HepG2 (cell line): Measurements from ENCODE around the gene GNAT2. TPM values are rescaled to one million over a fixed set of nuclear protein-coding genes. Genes with fewer than 3 reads are reported as not detected.

ENCODE experiments used
- ETV5 ChIP-seq: IDR thresholded peaks from 2 replicates; pipeline ENCODE4 v1.6.1; 2018; ENCODE audit warnings: missing biosample characterization, missing genetic modification reagents, inconsistent platforms, borderline replicate concordance
- GABPA ChIP-seq, 2 experiments: IDR thresholded peaks; 2 replicates each; pipeline ENCODE4 v1.6.1; 2011 to 2016; ENCODE audit warnings: low read depth in 2 of 2, low read length in 1 of 2, missing biosample characterization in 1 of 2, missing genetic modification characterization in 1 of 2
- HOXA5 ChIP-seq: sonication (generic); formaldehyde crosslinking; IDR thresholded peaks from 2 replicates; pipeline ENCODE4 v1.4.0; 2020; ENCODE audit warnings: missing genetic modification reagents
- IKZF1 ChIP-seq: fragments of 450-650 bp; IDR thresholded peaks from 2 replicates; pipeline ENCODE4 v1.7.1; 2016
- MIER3 ChIP-seq: IDR thresholded peaks from 2 replicates; pipeline ENCODE4 v1.6.1; 2016; ENCODE audit warnings: missing compliant biosample characterization, borderline replicate concordance
- NCOA1 ChIP-seq: sonication (generic); formaldehyde crosslinking; IDR thresholded peaks from 2 replicates; pipeline ENCODE4 v1.9.0; 2021; ENCODE audit warnings: missing genetic modification reagents
- RFX1 ChIP-seq: fragments of 450-650 bp; IDR thresholded peaks from 2 replicates; pipeline ENCODE4 v1.6.1; 2017
- SPEN ChIP-seq: sonication (generic); formaldehyde crosslinking; IDR thresholded peaks from 2 replicates; pipeline ENCODE4 v1.5.1; 2020; ENCODE audit warnings: low read depth, mild to moderate bottlenecking, missing genetic modification reagents
- ZNF253 ChIP-seq: sonication (generic); formaldehyde crosslinking; IDR thresholded peaks from 2 replicates; pipeline ENCODE4 v1.8.0; 2022; ENCODE audit warnings: mild to moderate bottlenecking, missing genetic modification reagents, borderline replicate concordance
- ZNF331 ChIP-seq: sonication (generic); formaldehyde crosslinking; IDR thresholded peaks from 2 replicates; pipeline ENCODE4 v1.4.0; 2020; ENCODE audit warnings: missing genetic modification reagents
- ZNF816 ChIP-seq: sonication (generic); formaldehyde crosslinking; IDR thresholded peaks from 2 replicates; pipeline ENCODE4 v1.8.0; 2022; ENCODE audit warnings: missing genetic modification reagents, mild to moderate bottlenecking, borderline replicate concordance
- ZNF878 ChIP-seq: sonication (generic); formaldehyde crosslinking; IDR thresholded peaks from 2 replicates; pipeline ENCODE4 v1.8.1; 2023; ENCODE audit warnings: mild to moderate bottlenecking, missing genetic modification reagents, moderate library complexity
- ZNF883 ChIP-seq: sonication (generic); formaldehyde crosslinking; IDR thresholded peaks from 2 replicates; pipeline ENCODE4 v1.5.1; 2020; ENCODE audit warnings: mild to moderate bottlenecking, missing genetic modification reagents; ENCODE audit errors: not compliant biosample characterization
- polyA plus RNA-seq, 8 experiments: library from polyadenylated mRNA; depleted of rRNA in 3 of 8; stranded (reverse) in 7 of 8; unstranded in 1 of 8; fragments of >200 nt; fragmentation: Illumina TruSeq in 4 of 8; extraction: Trizol in 4 of 8; gene quantifications; 2 replicates each; pipeline versions ENCODE4 v1.2.1 to v1.2.3, GENCODE V29; 2011 to 2016; ENCODE audit warnings: low read depth in 4 of 8, missing spikeins in 1 of 8, mixed read lengths in 1 of 8; ENCODE audit not compliant: insufficient read depth in 1 of 8
- total RNA-seq, 5 experiments: library from RNA; depleted of rRNA; stranded (reverse); fragments of >200 nt; fragmentation: Illumina TruSeq; extraction: Trizol; gene quantifications; 2 replicates each; pipeline ENCODE4 v1.2.3, GENCODE V29; 2016; ENCODE audit warnings: low read depth in 1 of 5
- TF ChIP-seq, protein P1 (sequence below): sonication (generic); formaldehyde crosslinking; IDR thresholded peaks from 2 replicates; pipeline ENCODE4 v1.9.0; 2022; ENCODE audit warnings: low read depth, missing genetic modification reagents
- TF ChIP-seq, protein P2 (sequence below): sonication (generic); formaldehyde crosslinking; IDR thresholded peaks from 2 replicates; pipeline ENCODE4 v1.5.0; 2020; ENCODE audit warnings: mild to moderate bottlenecking, missing genetic modification reagents
- TF ChIP-seq, protein P3 (sequence below): sonication (generic); formaldehyde crosslinking; IDR thresholded peaks from 2 replicates; pipeline ENCODE4 v1.5.0; 2020; ENCODE audit warnings: missing genetic modification reagents
- TF ChIP-seq, protein P4 (sequence below): sonication (generic); formaldehyde crosslinking; IDR thresholded peaks from 2 replicates; pipeline ENCODE4 v1.4.0; 2020; ENCODE audit warnings: missing genetic modification reagents
- TF ChIP-seq, protein P5 (sequence below): sonication (generic); formaldehyde crosslinking; IDR thresholded peaks from 2 replicates; pipeline ENCODE4 v1.8.1; 2023; ENCODE audit warnings: mild to moderate bottlenecking, missing genetic modification reagents, borderline replicate concordance
- TF ChIP-seq, protein P6 (sequence below): sonication (generic); formaldehyde crosslinking; IDR thresholded peaks from 2 replicates; pipeline ENCODE4 v1.8.0; 2023; ENCODE audit warnings: mild to moderate bottlenecking, missing genetic modification reagents
- TF ChIP-seq, protein P7 (sequence below): sonication (generic); formaldehyde crosslinking; IDR thresholded peaks from 2 replicates; pipeline ENCODE4 v1.4.0; 2020; ENCODE audit warnings: missing genetic modification reagents, borderline replicate concordance

Gene GNAT2
- total and polyA plus RNA-seq, 2 of the 13 experiments (the other 11 are each of a cell fraction or from before 2014, with no cell fraction given), result 0.08 to 0.20 TPM

DNA sequence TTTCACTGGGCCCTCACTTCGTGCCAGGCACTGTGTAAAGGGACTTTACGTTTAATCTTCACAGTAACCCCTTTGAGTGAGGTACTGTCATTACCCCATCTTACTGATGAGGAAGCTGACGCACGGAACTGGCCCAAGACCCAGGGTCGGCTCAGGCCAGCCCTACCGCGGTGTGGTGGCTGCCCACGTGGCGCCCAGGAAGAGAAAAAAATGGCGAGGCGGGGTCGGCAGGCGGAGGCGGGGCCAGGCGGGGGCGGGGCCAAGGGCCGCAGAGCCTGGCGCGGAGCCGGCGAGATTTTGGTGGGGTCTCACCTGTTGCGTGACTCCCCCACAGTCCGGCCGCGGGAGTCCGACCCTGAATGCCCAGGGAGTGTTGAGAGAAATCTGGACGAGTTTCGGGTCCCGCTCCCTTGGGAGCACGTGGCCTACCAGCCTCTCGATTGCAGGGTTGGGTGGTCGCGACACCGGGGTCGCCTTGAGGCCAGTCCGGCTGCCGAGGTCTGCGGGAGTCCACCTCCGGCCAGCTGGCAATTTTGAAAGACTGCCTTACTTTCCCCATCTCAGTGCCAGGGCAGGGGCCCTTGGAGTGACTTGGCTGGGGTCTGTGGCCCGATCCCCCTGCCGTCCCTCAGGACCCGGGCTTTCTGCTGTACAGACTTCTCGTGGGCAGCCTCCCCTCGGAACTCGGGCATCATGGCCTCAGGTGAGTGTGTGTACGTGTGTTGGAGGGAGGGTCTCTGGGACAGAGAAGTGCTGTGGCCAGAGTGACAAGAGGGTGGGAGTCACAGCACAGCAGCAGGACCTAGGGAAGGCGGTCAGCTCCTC, at the start of gene GNAT2, which contains the start of gene AMPD2 (continued):
- TF ChIP-seq, protein P1, sequence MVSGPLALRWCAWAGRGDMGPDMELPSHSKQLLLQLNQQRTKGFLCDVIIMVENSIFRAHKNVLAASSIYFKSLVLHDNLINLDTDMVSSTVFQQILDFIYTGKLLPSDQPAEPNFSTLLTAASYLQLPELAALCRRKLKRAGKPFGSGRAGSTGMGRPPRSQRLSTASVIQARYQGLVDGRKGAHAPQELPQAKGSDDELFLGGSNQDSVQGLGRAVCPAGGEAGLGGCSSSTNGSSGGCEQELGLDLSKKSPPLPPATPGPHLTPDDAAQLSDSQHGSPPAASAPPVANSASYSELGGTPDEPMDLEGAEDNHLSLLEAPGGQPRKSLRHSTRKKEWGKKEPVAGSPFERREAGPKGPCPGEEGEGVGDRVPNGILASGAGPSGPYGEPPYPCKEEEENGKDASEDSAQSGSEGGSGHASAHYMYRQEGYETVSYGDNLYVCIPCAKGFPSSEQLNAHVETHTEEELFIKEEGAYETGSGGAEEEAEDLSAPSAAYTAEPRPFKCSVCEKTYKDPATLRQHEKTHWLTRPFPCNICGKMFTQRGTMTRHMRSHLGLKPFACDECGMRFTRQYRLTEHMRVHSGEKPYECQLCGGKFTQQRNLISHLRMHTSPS, result no peak
- TF ChIP-seq HOXA5 (CRISPR knock-in tag) (peak; percentile 52), ZNF253 (CRISPR knock-in tag) (no peak), NCOA1 (CRISPR knock-in tag) (peak; percentile 78), ZNF331 (CRISPR knock-in tag) (0 out of 2 replicates have a peak, but pooled peaks have one; percentile 17), ZNF883 (CRISPR knock-in tag) (peak; percentile 77), MIER3 (CRISPR knock-in tag) (no peak; the same call in 1 of the 2 replicates), ZNF816 (CRISPR knock-in tag) (peak; percentile 62; the same call in 1 of the 2 replicates), GABPA (IDR thresholded peaks at IDR 0.05; ENCODE audit: low read depth, low read length) (no peak), GABPA (CRISPR knock-in tag; IDR thresholded peaks at IDR 0.05; ENCODE audit: low read depth) (peak; percentile 62), ETV5 (CRISPR knock-in tag) (peak; percentile 55; the same call in 1 of the 2 replicates), SPEN (CRISPR knock-in tag) (peak; percentile 70), RFX1 (no peak), ZNF878 (0 out of 2 replicates have a peak, but pooled peaks have one; percentile 15), IKZF1 (no peak)
- TF ChIP-seq, protein P2, sequence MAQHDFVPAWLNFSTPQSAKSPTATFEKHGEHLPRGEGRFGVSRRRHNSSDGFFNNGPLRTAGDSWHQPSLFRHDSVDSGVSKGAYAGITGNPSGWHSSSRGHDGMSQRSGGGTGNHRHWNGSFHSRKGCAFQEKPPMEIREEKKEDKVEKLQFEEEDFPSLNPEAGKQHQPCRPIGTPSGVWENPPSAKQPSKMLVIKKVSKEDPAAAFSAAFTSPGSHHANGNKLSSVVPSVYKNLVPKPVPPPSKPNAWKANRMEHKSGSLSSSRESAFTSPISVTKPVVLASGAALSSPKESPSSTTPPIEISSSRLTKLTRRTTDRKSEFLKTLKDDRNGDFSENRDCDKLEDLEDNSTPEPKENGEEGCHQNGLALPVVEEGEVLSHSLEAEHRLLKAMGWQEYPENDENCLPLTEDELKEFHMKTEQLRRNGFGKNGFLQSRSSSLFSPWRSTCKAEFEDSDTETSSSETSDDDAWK (CRISPR knock-in tag), result no peak
- TF ChIP-seq, protein P3, sequence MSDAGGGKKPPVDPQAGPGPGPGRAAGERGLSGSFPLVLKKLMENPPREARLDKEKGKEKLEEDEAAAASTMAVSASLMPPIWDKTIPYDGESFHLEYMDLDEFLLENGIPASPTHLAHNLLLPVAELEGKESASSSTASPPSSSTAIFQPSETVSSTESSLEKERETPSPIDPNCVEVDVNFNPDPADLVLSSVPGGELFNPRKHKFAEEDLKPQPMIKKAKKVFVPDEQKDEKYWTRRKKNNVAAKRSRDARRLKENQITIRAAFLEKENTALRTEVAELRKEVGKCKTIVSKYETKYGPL (CRISPR knock-in tag), result 0 out of 2 replicates have a peak, but pooled peaks have one; percentile 24
- TF ChIP-seq, protein P4, sequence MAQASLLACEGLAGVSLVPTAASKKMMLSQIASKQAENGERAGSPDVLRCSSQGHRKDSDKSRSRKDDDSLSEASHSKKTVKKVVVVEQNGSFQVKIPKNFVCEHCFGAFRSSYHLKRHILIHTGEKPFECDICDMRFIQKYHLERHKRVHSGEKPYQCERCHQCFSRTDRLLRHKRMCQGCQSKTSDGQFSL, result 0 out of 2 replicates have a peak, but pooled peaks have one; percentile 7
- TF ChIP-seq, protein P5, sequence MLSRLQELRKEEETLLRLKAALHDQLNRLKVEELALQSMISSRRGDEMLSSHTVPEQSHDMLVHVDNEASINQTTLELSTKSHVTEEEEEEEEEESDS (CRISPR knock-in tag), result no peak
- TF ChIP-seq, protein P6, sequence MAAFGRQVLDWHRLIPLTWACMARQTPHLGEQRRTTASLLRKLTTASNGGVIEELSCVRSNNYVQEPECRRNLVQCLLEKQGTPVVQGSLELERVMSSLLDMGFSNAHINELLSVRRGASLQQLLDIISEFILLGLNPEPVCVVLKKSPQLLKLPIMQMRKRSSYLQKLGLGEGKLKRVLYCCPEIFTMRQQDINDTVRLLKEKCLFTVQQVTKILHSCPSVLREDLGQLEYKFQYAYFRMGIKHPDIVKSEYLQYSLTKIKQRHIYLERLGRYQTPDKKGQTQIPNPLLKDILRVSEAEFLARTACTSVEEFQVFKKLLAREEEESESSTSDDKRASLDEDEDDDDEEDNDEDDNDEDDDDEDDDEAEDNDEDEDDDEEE, result 0 out of 2 replicates have a peak, but pooled peaks have one; percentile 28
- TF ChIP-seq, protein P7, sequence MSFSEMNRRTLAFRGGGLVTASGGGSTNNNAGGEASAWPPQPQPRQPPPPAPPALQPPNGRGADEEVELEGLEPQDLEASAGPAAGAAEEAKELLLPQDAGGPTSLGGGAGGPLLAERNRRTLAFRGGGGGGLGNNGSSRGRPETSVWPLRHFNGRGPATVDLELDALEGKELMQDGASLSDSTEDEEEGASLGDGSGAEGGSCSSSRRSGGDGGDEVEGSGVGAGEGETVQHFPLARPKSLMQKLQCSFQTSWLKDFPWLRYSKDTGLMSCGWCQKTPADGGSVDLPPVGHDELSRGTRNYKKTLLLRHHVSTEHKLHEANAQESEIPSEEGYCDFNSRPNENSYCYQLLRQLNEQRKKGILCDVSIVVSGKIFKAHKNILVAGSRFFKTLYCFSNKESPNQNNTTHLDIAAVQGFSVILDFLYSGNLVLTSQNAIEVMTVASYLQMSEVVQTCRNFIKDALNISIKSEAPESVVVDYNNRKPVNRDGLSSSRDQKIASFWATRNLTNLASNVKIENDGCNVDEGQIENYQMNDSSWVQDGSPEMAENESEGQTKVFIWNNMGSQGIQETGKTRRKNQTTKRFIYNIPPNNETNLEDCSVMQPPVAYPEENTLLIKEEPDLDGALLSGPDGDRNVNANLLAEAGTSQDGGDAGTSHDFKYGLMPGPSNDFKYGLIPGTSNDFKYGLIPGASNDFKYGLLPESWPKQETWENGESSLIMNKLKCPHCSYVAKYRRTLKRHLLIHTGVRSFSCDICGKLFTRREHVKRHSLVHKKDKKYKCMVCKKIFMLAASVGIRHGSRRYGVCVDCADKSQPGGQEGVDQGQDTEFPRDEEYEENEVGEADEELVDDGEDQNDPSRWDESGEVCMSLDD, result 0 out of 2 replicates have a peak, but pooled peaks have one; percentile 27
